Measurements from ENCODE around the gene ATAD1. TPM values are rescaled to one million over a fixed set of nuclear protein-coding genes. Genes with fewer than 3 reads are reported as not detected.

Gene ATAD1
- polyA plus RNA-seq, 3 donors = 6.3 to 13.2 (median 10.2) TPM

DNA sequence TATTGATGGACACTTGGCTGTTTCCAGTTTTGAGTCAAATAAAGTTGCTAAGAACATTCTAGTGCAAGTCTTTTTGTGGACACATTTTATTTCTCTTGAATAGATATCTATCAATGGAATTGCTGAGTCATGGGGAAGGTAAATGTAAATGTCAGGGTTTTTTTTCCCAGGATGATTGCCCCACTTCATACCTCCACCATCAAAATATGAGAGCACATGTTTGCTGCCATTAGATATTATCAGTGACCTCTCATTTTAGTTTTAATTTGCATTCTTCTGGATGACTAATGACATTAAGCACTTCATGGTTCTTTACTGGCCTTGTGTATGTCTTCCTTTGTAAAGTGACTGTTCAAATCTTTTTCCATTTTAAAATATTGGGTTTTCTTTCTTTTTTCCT is 112.7 kb downstream of the ATAD1 start:
- no peaks in the 10 kb centered on the region for H4K20me1 ChIP-seq (ENCODE audit: insufficient read depth, low read length)
- no peak overlapping the region for H2AFZ ChIP-seq (ENCODE audit: insufficient read depth, low read depth, low read length, poor library complexity, severe bottlenecking)
- no peaks in the 10 kb centered on the region for H3K79me2 ChIP-seq (ENCODE audit: insufficient read depth, low read length)
- Mint-ChIP-seq H3K36me3 (no peaks in the 10 kb centered on the region), H3K9me3 (peaks cover 0 to 1% (median 0%) of the 10 kb centered on the region in 7 donors), H3K27ac (no peak overlapping the region), H3K27me3 (ENCODE audit: low read depth in 3 of 3) (peaks cover 0 to 4% (median 3%) of the 10 kb centered on the region in 3 donors), H3K4me3 (no peak overlapping the region), H3K4me1 (no peaks in the 10 kb centered on the region)
- intact Hi-C loops (cut with micrococcal nuclease) = no loop called here
- DNase-seq = no peak
- no peak overlapping the region for H3K27ac ChIP-seq (ENCODE audit: low read depth in 1 of 2, low read length in 2 of 2)
- H3K9ac ChIP-seq (ENCODE audit: insufficient read depth, low read length, poor library complexity, severe bottlenecking) = no peak overlapping the region
- H3K4me3 ChIP-seq (replicated peaks in 1 of 3; ENCODE audit: low read depth in 2 of 3, low read length in 3 of 3) = no peak overlapping the region
- H3K36me3 ChIP-seq (replicated peaks in 1 of 2; ENCODE audit: control insufficient read depth in 1 of 2, insufficient read depth in 2 of 2, low read length in 2 of 2) = no peaks in the 10 kb centered on the region
- TF ChIP-seq, protein P1, sequence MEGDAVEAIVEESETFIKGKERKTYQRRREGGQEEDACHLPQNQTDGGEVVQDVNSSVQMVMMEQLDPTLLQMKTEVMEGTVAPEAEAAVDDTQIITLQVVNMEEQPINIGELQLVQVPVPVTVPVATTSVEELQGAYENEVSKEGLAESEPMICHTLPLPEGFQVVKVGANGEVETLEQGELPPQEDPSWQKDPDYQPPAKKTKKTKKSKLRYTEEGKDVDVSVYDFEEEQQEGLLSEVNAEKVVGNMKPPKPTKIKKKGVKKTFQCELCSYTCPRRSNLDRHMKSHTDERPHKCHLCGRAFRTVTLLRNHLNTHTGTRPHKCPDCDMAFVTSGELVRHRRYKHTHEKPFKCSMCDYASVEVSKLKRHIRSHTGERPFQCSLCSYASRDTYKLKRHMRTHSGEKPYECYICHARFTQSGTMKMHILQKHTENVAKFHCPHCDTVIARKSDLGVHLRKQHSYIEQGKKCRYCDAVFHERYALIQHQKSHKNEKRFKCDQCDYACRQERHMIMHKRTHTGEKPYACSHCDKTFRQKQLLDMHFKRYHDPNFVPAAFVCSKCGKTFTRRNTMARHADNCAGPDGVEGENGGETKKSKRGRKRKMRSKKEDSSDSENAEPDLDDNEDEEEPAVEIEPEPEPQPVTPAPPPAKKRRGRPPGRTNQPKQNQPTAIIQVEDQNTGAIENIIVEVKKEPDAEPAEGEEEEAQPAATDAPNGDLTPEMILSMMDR (IDR thresholded peaks at IDR 0.05) = no peak
- H3K9me3 ChIP-seq (replicated peaks in 1 of 2; ENCODE audit: control insufficient read depth in 1 of 2, insufficient read depth in 1 of 2, low read length in 2 of 2) = no peaks in the 10 kb centered on the region
- no peaks in the 10 kb centered on the region for H3K27me3 ChIP-seq (ENCODE audit: control insufficient read depth in 2 of 2, insufficient read depth in 2 of 2, low read length in 2 of 2)
- H3K4me2 ChIP-seq (replicated peaks; ENCODE audit: extremely low read depth, low read length, poor library complexity, severe bottlenecking) = no peak overlapping the region
- no peaks in the 10 kb centered on the region for H3K4me1 ChIP-seq (ENCODE audit: control insufficient read depth in 1 of 2, insufficient read depth in 2 of 2, low read length in 2 of 2)

DNA sequence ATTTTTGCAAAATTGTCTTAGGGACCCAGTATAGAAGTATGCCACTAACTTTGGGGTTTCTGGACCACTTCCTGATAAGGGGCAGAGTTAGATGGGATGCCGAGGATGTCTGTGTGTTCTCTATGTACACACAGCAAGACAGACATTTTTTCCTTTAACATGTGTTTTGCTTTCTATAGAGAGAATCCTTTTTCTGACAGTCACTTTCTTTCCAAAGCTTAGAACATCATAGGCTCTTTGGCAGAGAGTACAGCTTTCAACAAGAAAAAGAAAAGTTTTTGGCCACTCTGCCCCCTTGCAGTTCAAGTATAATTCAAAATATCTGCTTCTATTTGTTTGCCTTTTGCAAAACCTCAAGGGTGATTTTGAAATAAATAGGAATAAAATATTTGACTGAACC is 114.3 kb downstream of the ATAD1 start:
- intact Hi-C loops (cut with micrococcal nuclease) = no loop called here
- H3K4me1 Mint-ChIP-seq = no peaks in the 10 kb centered on the region
- H3K36me3 ChIP-seq (replicated peaks in 1 of 2; ENCODE audit: control insufficient read depth in 1 of 2, insufficient read depth in 2 of 2, low read length in 2 of 2) = no peaks in the 10 kb centered on the region
- no peak overlapping the region for H2AFZ ChIP-seq (ENCODE audit: insufficient read depth, low read depth, low read length, poor library complexity, severe bottlenecking)
- H3K27me3 ChIP-seq (ENCODE audit: control insufficient read depth in 2 of 2, insufficient read depth in 2 of 2, low read length in 2 of 2) = no peaks in the 10 kb centered on the region
- TF ChIP-seq, protein P1 (IDR thresholded peaks at IDR 0.05) = no peak
- no peaks in the 10 kb centered on the region for H3K9me3 ChIP-seq (replicated peaks in 1 of 2; ENCODE audit: control insufficient read depth in 1 of 2, insufficient read depth in 1 of 2, low read length in 2 of 2)
- H3K36me3 Mint-ChIP-seq = no peaks in the 10 kb centered on the region
- H3K4me2 ChIP-seq (replicated peaks; ENCODE audit: extremely low read depth, low read length, poor library complexity, severe bottlenecking) = no peak overlapping the region
- no peak overlapping the region for H3K27ac Mint-ChIP-seq
- H3K4me3 Mint-ChIP-seq = no peak overlapping the region
- H3K4me1 ChIP-seq (ENCODE audit: control insufficient read depth in 1 of 2, insufficient read depth in 2 of 2, low read length in 2 of 2) = no peaks in the 10 kb centered on the region
- H4K20me1 ChIP-seq (ENCODE audit: insufficient read depth, low read length) = no peaks in the 10 kb centered on the region
- H3K27ac ChIP-seq (ENCODE audit: low read depth in 1 of 2, low read length in 2 of 2) = no peak overlapping the region
- WGBS (ENCODE audit: insufficient coverage) = no CpG with 5 or more reads among the region's 1 CpG
- H3K27me3 Mint-ChIP-seq (ENCODE audit: low read depth in 3 of 3) = peaks cover 0 to 4% (median 2%) of the 10 kb centered on the region in 3 donors
- H3K79me2 ChIP-seq (ENCODE audit: insufficient read depth, low read length) = no peaks in the 10 kb centered on the region
- peaks cover 0 to 3% (median 0%) of the 10 kb centered on the region in 7 donors for H3K9me3 Mint-ChIP-seq
- H3K9ac ChIP-seq (ENCODE audit: insufficient read depth, low read length, poor library complexity, severe bottlenecking) = no peak overlapping the region
- H3K4me3 ChIP-seq (replicated peaks in 1 of 3; ENCODE audit: low read depth in 2 of 3, low read length in 3 of 3) = no peak overlapping the region
- DNase-seq = no peak

Measured in CD14-positive monocyte (primary cell).